GM15510 (cell line): ENCODE results near the gene CLEC10A.

Source experiments
- POLR2A ChIP-seq: IDR thresholded peaks from 3 replicates; pipeline ENCODE4 v1.6.1; 2011; ENCODE audit warnings: borderline replicate concordance; ENCODE audit not compliant: insufficient read length; ENCODE audit errors: extremely low read depth

Gene CLEC10A

GRCh38 chr17:7081341-7082062 lies 1.5 kb upstream of the CLEC10A start:
- TF ChIP-seq POLR2A: no peak

GRCh38 chr17:7080456-7081041 lies 498 bp upstream of the CLEC10A start:
- TF ChIP-seq POLR2A: no peak

GRCh38 chr17:7078711-7079110 lies 1.3 kb downstream of the CLEC10A start:
- TF ChIP-seq POLR2A: no peak

- TF ChIP-seq POLR2A: no peak
These were observed 2.0 kb downstream of the CLEC10A start for GRCh38 chr17:7077911-7078546.

GRCh38 chr17:7074931-7075330 lies 5.1 kb downstream of the CLEC10A start:
- no peak for TF ChIP-seq POLR2A

GRCh38 chr17:7072406-7072805 lies 7.6 kb downstream of the CLEC10A start:
- no peak for TF ChIP-seq POLR2A

GRCh38 chr17:7070712-7071111 lies 9.3 kb downstream of the CLEC10A start:
- TF ChIP-seq POLR2A: no peak

- no peak for TF ChIP-seq POLR2A
These were observed 11.8 kb downstream of the CLEC10A start for GRCh38 chr17:7068268-7068667.

- TF ChIP-seq POLR2A: no peak
These were observed 12.9 kb downstream of the CLEC10A start for GRCh38 chr17:7067198-7067597.

GRCh38 chr17:7064261-7064660 lies 15.8 kb downstream of the CLEC10A start:
- no peak for TF ChIP-seq POLR2A

- no peak for TF ChIP-seq POLR2A
These were observed 16.4 kb downstream of the CLEC10A start for GRCh38 chr17:7063518-7064094.

GRCh38 chr17:7060165-7060891 lies 19.7 kb downstream of the CLEC10A start:
- TF ChIP-seq POLR2A: no peak

- no peak for TF ChIP-seq POLR2A
These were observed 21.1 kb downstream of the CLEC10A start for GRCh38 chr17:7058831-7059447.

- TF ChIP-seq POLR2A: no peak
These were observed 23.7 kb downstream of the CLEC10A start for GRCh38 chr17:7056386-7056785.
